Body of pancreas (tissue), 4 donors: Measurements from ENCODE around the gene DLEC1. TPM values are rescaled to one million over a fixed set of nuclear protein-coding genes. Genes with fewer than 3 reads are reported as not detected.

Experiments used
- ATAC-seq: fragments of 150-250 bp; one replicate; pipeline ENCODE4 v1.9.1; 2016
- DNase-seq, 4 donors: peaks; one replicate each; pipeline ENCODE4 v3.0.0-alpha.2; 2019
- H3K27ac ChIP-seq, 4 donors: fragments of 200-600 bp; sonication (generic); 1 replicate in 3 of 4; 2 replicates in 1 of 4; pipeline versions ENCODE4 v1.5.1 to v1.6.1; 2016 to 2019; ENCODE audit warnings: mild to moderate bottlenecking in 1 of 4, mixed read lengths in 1 of 4, moderate library complexity in 1 of 4
- H3K27me3 ChIP-seq, 2 donors: fragments of 200-600 bp; sonication (generic); one replicate each; pipeline ENCODE4 v1.6.0; 2016; ENCODE audit warnings: mild to moderate bottlenecking in 1 of 2
- H3K36me3 ChIP-seq, 2 donors: fragments of 200-600 bp; sonication (generic); replicated peaks in 1 of 2; 2 replicates each; pipeline ENCODE4 v1.5.1; 2016; ENCODE audit warnings: low read depth in 2 of 2; ENCODE audit not compliant: insufficient read depth in 1 of 2
- H3K4me1 ChIP-seq: fragments of 200-600 bp; sonication (generic); one replicate; pipeline ENCODE4 v1.6.0; 2016
- H3K4me3 ChIP-seq, 2 donors: fragments of 200-600 bp; sonication (generic); 1 replicate in 1 of 2; 2 replicates in 1 of 2; pipeline ENCODE4 v1.5.1; 2016 to 2019
- H3K9me3 ChIP-seq, 3 donors: fragments of 200-600 bp; sonication (generic); 1 replicate in 2 of 3; 2 replicates in 1 of 3; pipeline ENCODE4 v1.5.1; 2016
- POLR2A ChIP-seq, 3 donors: fragments of 450-650 bp; IDR thresholded peaks; one replicate each; pipeline ENCODE4 v1.6.1; 2016; ENCODE audit warnings: antibody characterized with exemption in 3 of 3, mild to moderate bottlenecking in 2 of 3
- WGBS, 2 donors: methylation state at CpG; one replicate each; pipeline ENCODE4 v1.1.5; 2017; 5-methylcytosine and 5-hydroxymethylcytosine counted together
- intact Hi-C: fragments of 100-400 bp; cut with DNase I; formaldehyde crosslinking; loops from one replicate; pipeline ENCODE4 v1.15.1; 2023
- total RNA-seq, 2 donors: library from RNA; depleted of rRNA; stranded (reverse); fragments of >200 nt; gene quantifications; one replicate each; pipeline ENCODE4 v1.1.0, GENCODE V29; 2016
- TF ChIP-seq, protein P1 (sequence below), 7 experiments: fragments of 450-650 bp in 4 of 7; fragments of 200-600 bp in 3 of 7; sonication (generic) in 3 of 7; IDR thresholded peaks; one replicate each; pipeline ENCODE4 v1.5.1; 2016 to 2019; ENCODE audit warnings: antibody characterized with exemption in 7 of 7

The DLEC1 gene
- total RNA-seq, 2 donors from 2014 or later, result 0.78 to 1.3 TPM

DNA sequence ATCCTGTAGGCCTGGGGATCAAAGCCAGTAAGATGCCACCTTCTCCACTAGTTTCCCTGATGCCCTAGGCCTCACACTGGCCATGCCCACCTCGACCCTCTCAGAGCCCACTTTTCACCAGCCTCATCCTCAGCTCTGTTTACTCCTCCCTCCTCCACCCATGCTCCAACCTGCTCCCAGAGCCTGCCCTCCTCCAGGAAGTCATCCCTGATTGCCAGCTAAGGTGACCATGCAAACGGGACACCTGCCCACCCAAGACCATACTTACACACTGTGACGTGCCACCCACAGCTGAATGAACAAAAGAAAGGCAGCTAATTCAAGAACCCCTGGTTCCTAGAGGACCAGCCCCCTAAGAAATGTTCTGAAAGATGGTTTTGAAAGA, 18.7 kb upstream of the DLEC1 start:
- no peak overlapping the region for H3K4me3 ChIP-seq
- ATAC-seq (no peak), DNase-seq (no peak)
- H3K27ac ChIP-seq, result no peak overlapping the region
- no peaks in the 10 kb centered on the region for H3K27me3 ChIP-seq
- H3K9me3 ChIP-seq, result no peaks in the 10 kb centered on the region
- 56 to 57% methylated on average over 3 of the region's 3 CpGs for WGBS, 2 donors
- peaks cover 19% of the 10 kb centered on the region for H3K4me1 ChIP-seq
- intact Hi-C loops, result no loop called here
- peaks cover 0 to under 1% of the 10 kb centered on the region in 2 donors for H3K36me3 ChIP-seq
- TF ChIP-seq POLR2A (IDR thresholded peaks at IDR 0.05), result no peak
- TF ChIP-seq, protein P1, sequence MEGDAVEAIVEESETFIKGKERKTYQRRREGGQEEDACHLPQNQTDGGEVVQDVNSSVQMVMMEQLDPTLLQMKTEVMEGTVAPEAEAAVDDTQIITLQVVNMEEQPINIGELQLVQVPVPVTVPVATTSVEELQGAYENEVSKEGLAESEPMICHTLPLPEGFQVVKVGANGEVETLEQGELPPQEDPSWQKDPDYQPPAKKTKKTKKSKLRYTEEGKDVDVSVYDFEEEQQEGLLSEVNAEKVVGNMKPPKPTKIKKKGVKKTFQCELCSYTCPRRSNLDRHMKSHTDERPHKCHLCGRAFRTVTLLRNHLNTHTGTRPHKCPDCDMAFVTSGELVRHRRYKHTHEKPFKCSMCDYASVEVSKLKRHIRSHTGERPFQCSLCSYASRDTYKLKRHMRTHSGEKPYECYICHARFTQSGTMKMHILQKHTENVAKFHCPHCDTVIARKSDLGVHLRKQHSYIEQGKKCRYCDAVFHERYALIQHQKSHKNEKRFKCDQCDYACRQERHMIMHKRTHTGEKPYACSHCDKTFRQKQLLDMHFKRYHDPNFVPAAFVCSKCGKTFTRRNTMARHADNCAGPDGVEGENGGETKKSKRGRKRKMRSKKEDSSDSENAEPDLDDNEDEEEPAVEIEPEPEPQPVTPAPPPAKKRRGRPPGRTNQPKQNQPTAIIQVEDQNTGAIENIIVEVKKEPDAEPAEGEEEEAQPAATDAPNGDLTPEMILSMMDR (IDR thresholded peaks at IDR 0.05), result no peak

DNA sequence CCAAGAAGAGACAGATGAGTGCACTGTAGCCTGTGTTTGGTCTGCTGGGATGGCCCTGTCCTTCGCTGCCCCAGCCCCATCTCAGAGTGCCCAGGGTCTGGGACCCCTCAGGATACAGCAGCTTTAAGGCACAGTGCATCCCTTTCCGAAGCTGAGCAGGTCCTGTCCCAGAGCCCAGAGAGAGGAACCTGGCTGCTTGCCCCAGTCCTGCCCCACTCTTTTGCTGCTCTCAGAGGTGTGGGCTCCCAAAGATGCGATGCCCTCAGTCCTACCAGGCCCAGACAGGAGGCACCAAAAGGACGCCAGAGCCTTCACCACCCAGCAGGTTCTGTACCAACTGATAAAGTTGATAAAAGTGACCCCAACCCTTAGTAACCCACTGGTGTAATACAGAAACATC, 17.8 kb upstream of the DLEC1 start:
- no peak overlapping the region for H3K4me3 ChIP-seq
- no peak overlapping the region for H3K27ac ChIP-seq
- ATAC-seq (no peak), DNase-seq (no peak)
- no peaks in the 10 kb centered on the region for H3K9me3 ChIP-seq
- no peaks in the 10 kb centered on the region for H3K27me3 ChIP-seq
- H3K4me1 ChIP-seq, result peaks cover 27% of the 10 kb centered on the region
- intact Hi-C loops, result no loop called here
- WGBS, 2 donors, result 85 to 100% methylated on average over 1 to 3 of the region's 4 CpGs
- no peak for TF ChIP-seq POLR2A (IDR thresholded peaks at IDR 0.05)
- TF ChIP-seq, protein P1 (IDR thresholded peaks at IDR 0.05), result no peak
- H3K36me3 ChIP-seq, result no peaks in the 10 kb centered on the region

DNA sequence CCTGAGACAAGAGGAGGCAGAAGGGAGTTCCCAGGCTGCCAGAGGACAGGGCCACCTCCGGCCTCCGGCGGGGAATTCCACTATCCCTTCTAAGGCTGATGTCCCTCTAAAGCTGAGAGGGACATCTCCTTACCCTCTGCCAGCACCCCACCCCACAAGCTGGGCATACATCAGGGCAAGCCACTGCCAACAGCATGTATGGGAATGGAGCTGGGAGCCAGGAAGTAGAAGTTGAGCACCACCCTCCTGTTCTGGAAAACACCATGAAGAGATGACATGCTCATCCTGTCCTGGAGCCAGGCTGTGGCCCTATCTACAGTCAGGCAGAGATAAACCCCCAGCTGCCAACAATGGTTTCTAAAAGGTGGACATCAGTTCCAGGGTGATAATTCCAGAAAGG, 16.7 kb upstream of the DLEC1 start:
- no peaks in the 10 kb centered on the region for H3K36me3 ChIP-seq
- intact Hi-C loops, result no loop called here
- H3K27me3 ChIP-seq, result no peaks in the 10 kb centered on the region
- TF ChIP-seq, protein P1 (IDR thresholded peaks at IDR 0.05), result no peak
- no peak for TF ChIP-seq POLR2A (IDR thresholded peaks at IDR 0.05)
- ATAC-seq (no peak), DNase-seq (no peak)
- peaks cover 27% of the 10 kb centered on the region for H3K4me1 ChIP-seq
- H3K27ac ChIP-seq, result no peak overlapping the region
- WGBS, 2 donors, result 29 to 77% methylated on average over 1 to 3 of the region's 3 CpGs
- H3K4me3 ChIP-seq, result no peak overlapping the region
- H3K9me3 ChIP-seq, result no peaks in the 10 kb centered on the region

DNA sequence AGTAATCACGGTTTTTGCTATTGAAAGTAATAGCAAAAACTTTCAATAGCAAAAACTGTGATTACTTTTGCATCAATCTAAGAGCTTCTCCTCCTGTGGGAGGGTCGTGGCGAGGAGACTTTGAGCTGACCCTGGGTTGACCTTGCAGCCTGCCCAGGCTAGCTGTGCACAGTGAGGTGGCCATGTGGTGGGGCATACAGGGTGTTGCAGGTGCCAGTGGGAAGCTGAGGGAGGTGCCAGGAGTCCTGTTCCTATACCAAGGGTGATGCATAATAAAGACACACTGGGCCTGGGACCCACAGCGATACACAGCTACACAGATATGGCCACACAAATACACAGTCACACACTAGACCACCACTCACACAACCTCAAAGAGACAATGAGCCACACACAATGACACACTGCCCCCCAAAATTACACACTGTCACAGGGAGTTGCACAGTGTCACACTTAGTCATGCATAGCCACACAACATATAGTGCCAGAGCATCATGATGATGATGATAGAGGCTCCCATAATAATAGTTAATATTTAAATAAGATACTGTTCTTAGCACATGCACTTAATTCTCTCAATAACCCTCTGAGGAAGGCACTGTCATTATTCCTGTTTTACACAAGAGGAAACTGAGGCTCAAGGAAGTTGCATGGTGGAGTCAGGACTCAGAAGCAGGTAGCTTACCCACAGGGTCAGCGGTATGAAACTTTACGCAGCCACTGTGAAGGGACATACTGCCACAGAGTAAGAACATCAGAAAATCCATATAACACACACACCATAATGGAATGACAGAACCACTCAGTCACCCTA, 15.9 kb upstream of the DLEC1 start:
- Histone ChIP-seq H3K4me3 (no peak overlapping the region), H3K9me3 (no peaks in the 10 kb centered on the region), H3K4me1 (peaks cover 27% of the 10 kb centered on the region), H3K27ac (peak overlapping the region; percentile 83 to 94 (median 88)), H3K27me3 (no peaks in the 10 kb centered on the region), H3K36me3 (no peaks in the 10 kb centered on the region)
- ATAC-seq (no peak), DNase-seq (peak in 2 of 4 donors; percentile 11 to 14)
- intact Hi-C loops, result no loop called here
- TF ChIP-seq, protein P1 (IDR thresholded peaks at IDR 0.05), result no peak
- TF ChIP-seq POLR2A (IDR thresholded peaks at IDR 0.05), result no peak
- WGBS, 2 donors, result 75 to 80% methylated on average over 6 of the region's 6 CpGs

DNA sequence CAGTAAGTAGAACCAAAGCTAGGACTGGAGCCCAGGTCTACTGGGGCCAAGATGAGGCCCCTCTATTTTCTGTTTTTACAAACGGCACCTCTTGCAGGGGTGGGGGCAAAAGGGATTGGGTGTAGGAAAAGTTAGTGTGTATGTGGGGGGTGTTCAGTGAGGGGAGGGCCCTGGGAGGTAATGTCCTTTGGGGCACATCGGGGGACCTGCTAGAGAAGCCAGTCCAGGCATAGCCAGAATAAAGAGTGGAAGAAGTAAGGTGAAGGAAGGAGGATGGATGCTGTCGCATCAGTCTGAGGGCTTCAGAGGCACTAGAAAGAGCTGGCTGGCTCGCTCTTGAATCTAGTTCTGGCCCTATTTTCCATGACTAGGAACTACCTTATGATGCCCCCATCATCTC, 12.2 kb upstream of the DLEC1 start:
- intact Hi-C loops, result no loop called here
- DNase-seq (no peak), ATAC-seq (no peak)
- Histone ChIP-seq H3K27ac (no peak overlapping the region), H3K4me3 (no peak overlapping the region), H3K9me3 (no peaks in the 10 kb centered on the region), H3K36me3 (no peaks in the 10 kb centered on the region), H3K27me3 (no peaks in the 10 kb centered on the region), H3K4me1 (peaks cover 35% of the 10 kb centered on the region)
- WGBS, 2 donors, result 80 to 81% methylated on average over 4 of the region's 4 CpGs
- TF ChIP-seq, protein P1 (IDR thresholded peaks at IDR 0.05), result no peak
- no peak for TF ChIP-seq POLR2A (IDR thresholded peaks at IDR 0.05)
